Stimulated activated CD8-positive, alpha-beta memory T cell treated with anti-CD3 and anti-CD28 coated beads, Interleukin-4, amount 100 ng/mL, for 48 hours (primary cell): Measurements from ENCODE around the gene HACD1.
A peak's percentile ranks its signal among the peaks of the same experiment; 100 is the strongest.

Source experiments
- DNase-seq: peaks from one replicate; pipeline ENCODE4 v3.0.0-alpha.2; 2020

The HACD1 gene

GRCh38 chr10:17617031-17617911 lies at the start of gene HACD1:
Gene HACD1, minus strand, starts transcription at chr10:17617374. Its CDS starts 35 bp downstream, at chr10:17617339.
- DNase-seq: peak; percentile 70

GRCh38 chr10:17665747-17666146 lies 48.6 kb upstream of the HACD1 start:
- no peak for DNase-seq

DNA sequence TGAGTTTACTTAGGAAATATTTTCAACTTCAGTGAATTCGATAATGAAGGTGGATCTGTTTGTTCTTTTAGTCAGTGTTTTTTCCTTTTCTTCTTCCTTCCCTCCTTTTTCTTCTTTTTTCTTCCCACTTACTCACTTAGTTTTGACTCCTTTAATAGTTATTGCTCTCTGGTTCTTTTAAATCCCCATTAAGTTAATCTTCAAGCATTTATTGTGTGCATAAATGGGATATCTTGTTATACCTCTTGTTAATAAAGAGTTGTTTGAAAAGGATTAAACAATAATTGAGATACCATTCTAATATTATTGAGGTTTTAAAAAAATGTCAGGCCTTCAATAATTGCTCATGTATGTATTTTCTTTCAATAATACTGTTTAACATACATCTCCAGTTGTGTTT lies 46.3 kb upstream of the HACD1 start:
- no peak for DNase-seq

DNA sequence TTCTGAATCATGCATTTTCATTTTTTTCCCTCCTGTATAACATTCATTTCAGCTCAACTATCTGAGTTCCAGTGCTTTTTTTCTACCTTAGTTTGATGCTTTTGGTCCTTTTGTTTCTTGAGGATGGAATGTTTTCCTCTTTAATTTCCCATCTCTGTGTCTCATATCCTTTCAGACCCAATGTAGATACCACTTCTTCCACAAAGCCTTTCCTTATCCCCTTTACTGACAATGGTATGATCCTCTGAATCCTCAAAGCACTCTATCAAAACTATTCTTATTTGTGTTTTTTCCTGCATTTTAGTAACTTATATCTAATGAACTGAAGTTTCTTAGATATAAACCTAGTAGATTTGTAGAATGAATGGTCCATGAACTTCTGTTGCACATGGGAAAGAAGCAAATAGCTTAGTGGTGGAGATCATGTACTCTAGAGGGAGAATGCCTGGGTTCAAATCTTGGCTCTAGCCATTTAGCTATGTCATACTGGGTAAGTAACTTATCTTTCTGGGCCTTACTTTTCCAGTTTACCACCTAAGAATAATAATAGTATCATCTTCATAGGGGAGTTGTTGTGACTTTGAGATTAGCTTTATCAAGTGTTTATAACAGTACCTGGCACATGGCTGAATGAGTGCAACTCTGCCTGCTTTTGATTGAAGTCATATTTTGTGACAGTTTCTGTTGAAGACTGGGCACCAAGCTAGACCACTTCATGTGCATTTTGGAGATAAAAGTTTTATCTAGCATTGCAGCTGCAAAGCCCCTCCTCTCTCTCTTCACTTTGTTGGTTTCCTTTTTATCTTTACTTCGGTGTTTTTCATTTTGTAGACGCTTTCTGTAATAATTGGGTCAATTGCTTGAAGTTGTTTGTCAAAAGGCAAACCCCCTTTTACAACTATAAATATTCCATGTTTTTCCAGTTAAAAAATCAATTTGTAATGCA lies 45.3 kb upstream of the HACD1 start:
- no peak for DNase-seq

DNA sequence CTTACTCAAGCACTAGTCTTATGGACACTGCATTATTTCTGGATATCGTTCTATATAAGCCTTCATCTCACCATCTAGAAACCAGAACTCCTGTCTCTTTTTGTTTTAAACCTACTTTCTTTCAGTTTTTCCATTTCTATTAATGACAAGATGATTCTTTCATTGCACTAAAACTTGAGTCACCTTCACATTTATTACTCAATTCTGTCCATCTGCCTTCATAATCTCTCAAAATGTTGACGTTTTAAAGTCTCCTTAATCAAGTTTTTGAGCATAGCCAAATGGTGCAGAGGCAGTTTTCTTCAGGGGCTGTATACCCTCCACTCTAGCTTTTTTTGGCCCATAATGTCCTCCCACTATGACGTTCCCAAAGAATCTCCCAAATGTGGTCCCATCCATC lies 44.3 kb upstream of the HACD1 start:
- DNase-seq: no peak

- no peak for DNase-seq
These were observed 43.7 kb upstream of the HACD1 start for GRCh38 chr10:17660921-17661320.

DNA sequence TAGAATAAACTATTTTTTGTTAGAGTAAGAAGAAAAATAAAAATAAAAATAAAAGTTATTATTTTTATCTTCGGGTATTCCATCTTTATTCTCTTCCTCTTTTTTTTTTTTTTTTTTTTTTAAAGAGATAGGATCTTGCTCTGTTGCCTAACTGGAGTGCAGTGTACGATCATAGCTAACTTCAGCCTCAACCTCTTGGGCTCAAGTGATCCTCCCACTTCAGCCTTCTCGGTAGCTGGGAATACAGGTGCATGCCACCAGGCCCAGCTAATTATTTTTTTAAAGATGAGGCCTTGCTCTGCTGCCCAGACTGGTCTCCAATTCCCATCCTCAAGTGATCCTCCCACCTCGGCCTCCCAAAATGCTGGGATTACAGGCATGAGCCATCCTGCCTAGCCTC lies 42.2 kb upstream of the HACD1 start:
- no peak for DNase-seq

DNA sequence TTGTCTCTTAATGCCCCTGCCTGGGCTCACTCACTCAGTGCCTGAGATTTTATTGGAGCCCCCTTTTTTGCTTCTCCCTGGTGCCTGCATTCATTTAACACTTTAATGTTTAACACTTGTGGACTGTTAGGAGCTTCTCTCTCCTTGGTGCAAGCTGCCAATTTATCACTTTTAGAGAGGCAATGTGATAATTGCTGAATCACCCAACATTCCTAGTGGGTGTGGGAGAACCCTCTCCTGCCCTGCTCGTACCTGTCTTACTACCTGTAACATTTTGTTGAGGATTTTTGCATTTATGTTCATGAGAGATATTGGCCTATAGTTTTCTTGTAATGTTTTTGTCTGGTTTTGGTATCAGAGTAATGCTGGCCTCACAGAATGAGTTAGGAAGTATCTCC lies 39.9 kb upstream of the HACD1 start:
- DNase-seq: no peak

DNA sequence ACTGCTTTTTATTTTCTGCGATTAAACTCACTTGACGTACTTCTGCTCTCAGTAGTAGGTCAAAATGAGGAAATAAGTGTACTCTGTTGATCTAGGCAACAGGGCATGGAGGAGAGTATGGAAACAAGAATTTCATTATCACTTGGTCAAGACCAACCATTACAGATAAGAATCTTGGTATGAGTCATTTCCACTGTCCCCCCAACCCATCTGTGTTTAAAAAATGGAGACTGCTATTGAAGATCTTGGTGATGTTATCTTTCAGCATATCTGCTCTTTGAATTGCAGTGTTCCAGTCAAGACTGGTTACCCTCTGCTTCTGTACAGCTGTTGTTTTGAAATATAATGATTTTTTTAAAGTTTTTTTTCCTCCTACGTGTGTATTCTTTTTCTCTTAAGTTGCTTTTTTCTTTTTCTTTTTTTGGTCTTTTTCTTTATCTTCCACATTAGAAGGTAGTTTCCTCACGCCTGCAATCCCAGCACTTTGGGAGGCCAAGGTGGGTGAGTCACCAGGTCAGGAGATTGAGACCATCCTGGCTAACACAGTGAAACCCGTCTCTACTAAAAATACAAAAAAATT lies 38.5 kb upstream of the HACD1 start:
- no peak for DNase-seq

- no peak for DNase-seq
These were observed 37.8 kb upstream of the HACD1 start for GRCh38 chr10:17655009-17655408.

DNA sequence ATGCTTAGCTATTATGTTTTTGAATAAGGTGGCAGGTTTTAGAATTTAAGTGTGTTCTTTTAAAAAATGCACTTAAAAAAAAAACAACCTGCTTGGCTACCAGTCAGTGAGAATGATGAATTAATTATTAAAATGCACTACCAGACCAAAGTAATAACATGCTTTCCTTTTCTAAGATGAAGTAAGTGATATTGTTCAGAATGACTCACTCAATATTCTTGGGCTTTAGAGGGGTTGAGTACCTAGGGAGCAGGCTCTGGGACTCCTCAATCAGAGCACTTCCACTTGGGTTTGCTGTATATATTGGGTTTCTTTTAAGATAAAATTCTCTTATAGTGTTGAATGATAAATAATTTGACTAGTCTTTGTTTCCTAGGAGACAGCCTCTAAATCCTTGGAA lies 35.4 kb upstream of the HACD1 start:
- DNase-seq: no peak

DNA sequence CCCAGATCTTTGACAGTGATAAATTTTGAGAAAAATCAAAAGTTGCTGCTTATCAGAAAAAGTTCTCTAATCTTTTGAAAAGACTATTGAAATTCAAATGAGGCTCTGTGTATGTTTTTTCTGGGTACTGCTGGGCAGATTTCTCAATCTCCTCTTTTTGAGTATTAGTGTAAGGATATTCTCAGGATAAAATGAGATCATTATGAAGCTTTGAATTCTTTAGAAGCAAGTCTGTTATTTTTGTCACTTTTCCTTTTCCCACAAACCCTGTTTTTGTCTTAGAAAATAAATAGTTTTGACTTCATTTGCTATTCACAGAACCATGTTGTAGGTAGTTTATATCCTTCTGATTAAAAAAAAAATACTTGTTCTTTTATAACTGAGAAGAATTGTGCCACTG lies 34.7 kb upstream of the HACD1 start:
- no peak for DNase-seq

DNA sequence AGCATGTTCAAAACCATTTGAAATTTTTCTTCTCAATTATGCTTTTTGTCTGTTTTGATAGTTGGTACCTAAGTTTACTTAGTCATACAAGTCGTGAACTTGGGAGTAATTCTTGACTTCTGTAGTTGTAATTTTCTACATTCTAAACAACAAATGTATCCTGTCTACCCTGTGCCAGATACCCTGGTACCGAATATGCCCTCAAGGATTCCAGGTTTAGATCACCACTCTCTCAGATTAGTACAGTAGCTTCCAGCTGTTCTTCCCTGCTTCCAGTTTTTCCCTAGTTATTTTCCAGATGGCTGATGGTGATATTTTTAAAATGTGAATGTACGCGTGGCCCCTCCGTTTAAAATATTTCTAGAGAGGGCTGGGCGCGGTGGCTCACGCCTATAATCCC lies 33.2 kb upstream of the HACD1 start:
- DNase-seq: no peak

GRCh38 chr10:17649836-17650235 lies 32.7 kb upstream of the HACD1 start:
- DNase-seq: no peak

DNA sequence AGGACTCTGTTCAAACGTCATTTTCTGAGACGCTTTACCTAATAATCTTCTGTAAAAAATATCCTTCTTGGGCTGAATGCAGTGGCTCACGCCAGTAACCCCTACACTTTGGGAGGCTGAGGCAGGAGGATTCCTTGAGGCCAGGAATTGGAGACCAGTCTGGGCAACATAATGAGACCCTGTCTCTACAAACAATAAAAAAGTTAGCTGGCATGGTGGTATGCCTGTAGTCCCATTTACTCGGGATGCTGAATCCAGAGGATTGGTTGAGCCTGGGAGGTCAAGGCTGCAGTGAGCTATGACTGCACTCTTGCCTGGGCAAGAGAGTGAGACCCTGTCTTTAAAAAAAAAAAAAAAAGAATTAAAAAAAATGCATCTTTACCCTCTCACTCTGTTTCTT lies 31.9 kb upstream of the HACD1 start:
- no peak for DNase-seq

GRCh38 chr10:17648243-17649035 lies 31.3 kb upstream of the HACD1 start:
- DNase-seq: peak; percentile 84

- DNase-seq: no peak
These were observed 30.2 kb upstream of the HACD1 start for GRCh38 chr10:17647326-17647725.

- DNase-seq: no peak
These were observed 28.6 kb upstream of the HACD1 start for GRCh38 chr10:17645621-17646345.

- DNase-seq: peak; percentile 39
These were observed 27.3 kb upstream of the HACD1 start for GRCh38 chr10:17644485-17644943.

- DNase-seq: peak; percentile 94
These were observed 26.7 kb upstream of the HACD1 start, which contains the start of gene STAM for GRCh38 chr10:17643755-17644484. Gene STAM, plus strand, starts transcription at chr10:17644151. Its CDS starts 189 bp downstream, at chr10:17644340.

DNA sequence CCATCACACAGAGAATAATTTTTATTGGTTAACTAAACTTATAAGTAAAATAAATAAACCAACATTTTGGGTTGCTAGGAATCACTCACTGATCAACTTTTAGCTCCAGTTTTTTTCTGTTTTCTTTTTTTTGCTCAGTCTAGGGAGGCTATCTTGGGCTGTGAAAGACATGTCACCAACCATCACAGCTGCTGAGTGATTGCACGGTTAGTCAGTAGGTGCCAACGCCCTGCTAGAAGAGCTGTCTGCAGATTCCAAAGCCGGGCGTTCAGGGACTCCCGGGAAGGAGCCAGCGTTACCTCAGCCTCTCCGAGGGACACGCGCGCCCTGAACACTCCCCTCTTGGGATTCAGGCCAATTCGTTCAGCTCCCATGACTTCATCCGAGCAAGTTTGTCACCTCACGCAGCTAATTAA lies 26.2 kb upstream of the HACD1 start:
- no peak for DNase-seq
